RWPE2 (cell line): ENCODE measurements around the gene TCERG1L.

Experiments used
- ATAC-seq: fragments of 200-7000 bp; cut with Tn5 transposase; 3 replicates; pipeline ENCODE4 v1.9.1; 2021; ENCODE audit warnings: low read depth
- DNase-seq: peaks from one replicate; pipeline ENCODE4 v3.0.0-alpha.2; 2020; ENCODE audit warnings: low spot score
- H3K27ac ChIP-seq: fragments of 450-650 bp; 2 replicates; pipeline ENCODE4 v1.5.1; 2017; ENCODE audit warnings: mild to moderate bottlenecking; ENCODE audit not compliant: poor library complexity, severe bottlenecking
- H3K27me3 ChIP-seq: fragments of 250-450 bp; sonication (Bioruptor Pico); 2 replicates; pipeline ENCODE4 v1.5.1; 2021; ENCODE audit warnings: mild to moderate bottlenecking, moderate library complexity; ENCODE audit not compliant: insufficient read depth, poor library complexity, severe bottlenecking
- H3K36me3 ChIP-seq: fragments of 250-450 bp; sonication (Bioruptor Pico); 2 replicates; pipeline ENCODE4 v1.5.1; 2020; ENCODE audit warnings: low read depth, mild to moderate bottlenecking, moderate library complexity
- H3K4me1 ChIP-seq: fragments of 250-450 bp; sonication (Bioruptor Pico); 2 replicates; pipeline ENCODE4 v1.5.1; 2021; ENCODE audit warnings: mild to moderate bottlenecking, moderate library complexity; ENCODE audit not compliant: insufficient read depth, poor library complexity, severe bottlenecking
- H3K4me3 ChIP-seq: fragments of 250-450 bp; sonication (Bioruptor Pico); 2 replicates; pipeline ENCODE4 v1.5.1; 2021; ENCODE audit warnings: mild to moderate bottlenecking, moderate library complexity; ENCODE audit not compliant: severe bottlenecking
- H3K9me3 ChIP-seq: fragments of 250-450 bp; sonication (Bioruptor Pico); 2 replicates; pipeline ENCODE4 v1.5.1; 2021; ENCODE audit warnings: mild to moderate bottlenecking, moderate library complexity; ENCODE audit not compliant: severe bottlenecking
- TF ChIP-seq, protein P1 (sequence below): fragments of 450-650 bp; IDR thresholded peaks from one replicate; pipeline ENCODE4 v1.5.1; 2017; ENCODE audit warnings: mild to moderate bottlenecking, moderate library complexity; ENCODE audit not compliant: poor library complexity, severe bottlenecking

The TCERG1L gene

DNA sequence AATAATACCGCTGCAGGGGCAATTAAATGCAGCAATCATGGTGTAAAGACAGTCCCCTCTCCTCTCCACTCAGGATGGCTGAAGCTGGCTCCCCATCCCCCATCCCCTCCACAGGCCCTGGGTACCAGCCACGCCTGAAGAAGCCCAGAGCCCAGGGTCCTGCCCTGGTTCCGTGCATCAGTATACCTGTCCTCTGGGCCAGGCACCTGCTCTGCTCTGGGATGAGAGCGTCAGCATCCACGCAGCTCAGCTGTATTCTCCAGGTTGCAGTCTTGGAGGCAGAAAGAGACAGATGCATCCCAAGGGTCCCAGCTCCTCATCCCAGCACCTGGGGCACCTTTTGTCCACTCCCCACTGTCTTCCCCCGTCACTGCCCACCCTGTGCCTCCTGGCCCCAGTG lies 233.8 kb downstream of the TCERG1L start:
- DNase-seq (no peak), ATAC-seq (no peak)
- TF ChIP-seq, protein P1, sequence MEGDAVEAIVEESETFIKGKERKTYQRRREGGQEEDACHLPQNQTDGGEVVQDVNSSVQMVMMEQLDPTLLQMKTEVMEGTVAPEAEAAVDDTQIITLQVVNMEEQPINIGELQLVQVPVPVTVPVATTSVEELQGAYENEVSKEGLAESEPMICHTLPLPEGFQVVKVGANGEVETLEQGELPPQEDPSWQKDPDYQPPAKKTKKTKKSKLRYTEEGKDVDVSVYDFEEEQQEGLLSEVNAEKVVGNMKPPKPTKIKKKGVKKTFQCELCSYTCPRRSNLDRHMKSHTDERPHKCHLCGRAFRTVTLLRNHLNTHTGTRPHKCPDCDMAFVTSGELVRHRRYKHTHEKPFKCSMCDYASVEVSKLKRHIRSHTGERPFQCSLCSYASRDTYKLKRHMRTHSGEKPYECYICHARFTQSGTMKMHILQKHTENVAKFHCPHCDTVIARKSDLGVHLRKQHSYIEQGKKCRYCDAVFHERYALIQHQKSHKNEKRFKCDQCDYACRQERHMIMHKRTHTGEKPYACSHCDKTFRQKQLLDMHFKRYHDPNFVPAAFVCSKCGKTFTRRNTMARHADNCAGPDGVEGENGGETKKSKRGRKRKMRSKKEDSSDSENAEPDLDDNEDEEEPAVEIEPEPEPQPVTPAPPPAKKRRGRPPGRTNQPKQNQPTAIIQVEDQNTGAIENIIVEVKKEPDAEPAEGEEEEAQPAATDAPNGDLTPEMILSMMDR: no peak
- Histone ChIP-seq H3K4me3 (no peak overlapping the region), H3K9me3 (no peaks in the 10 kb centered on the region), H3K27me3 (no peaks in the 10 kb centered on the region), H3K27ac (no peak overlapping the region), H3K36me3 (no peaks in the 10 kb centered on the region), H3K4me1 (no peaks in the 10 kb centered on the region)

DNA sequence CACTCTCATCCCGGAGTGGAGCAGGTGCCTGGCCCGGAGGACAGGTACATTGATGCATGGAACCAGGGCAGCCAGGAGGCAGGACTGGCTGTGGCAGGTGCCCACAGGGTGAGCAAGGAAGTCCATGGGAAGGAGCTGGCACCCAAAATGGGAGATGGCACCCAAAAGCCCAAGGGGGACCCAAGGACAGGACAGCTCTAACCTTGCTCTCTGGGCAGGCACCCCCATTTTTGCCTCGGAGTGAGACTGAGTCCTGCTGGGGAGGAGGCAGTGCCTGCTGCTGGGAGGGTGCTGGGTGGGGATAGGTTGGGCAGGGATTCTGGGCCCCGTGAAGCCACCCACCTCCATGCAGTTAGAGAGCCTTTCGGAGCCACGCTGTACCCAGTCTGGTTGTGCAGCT lies 234.5 kb downstream of the TCERG1L start:
- Histone ChIP-seq H3K36me3 (no peaks in the 10 kb centered on the region), H3K9me3 (no peaks in the 10 kb centered on the region), H3K4me1 (no peaks in the 10 kb centered on the region), H3K27ac (no peak overlapping the region), H3K27me3 (no peaks in the 10 kb centered on the region), H3K4me3 (no peak overlapping the region)
- ATAC-seq: no peak
- DNase-seq: no peak
- TF ChIP-seq, protein P1: no peak

DNA sequence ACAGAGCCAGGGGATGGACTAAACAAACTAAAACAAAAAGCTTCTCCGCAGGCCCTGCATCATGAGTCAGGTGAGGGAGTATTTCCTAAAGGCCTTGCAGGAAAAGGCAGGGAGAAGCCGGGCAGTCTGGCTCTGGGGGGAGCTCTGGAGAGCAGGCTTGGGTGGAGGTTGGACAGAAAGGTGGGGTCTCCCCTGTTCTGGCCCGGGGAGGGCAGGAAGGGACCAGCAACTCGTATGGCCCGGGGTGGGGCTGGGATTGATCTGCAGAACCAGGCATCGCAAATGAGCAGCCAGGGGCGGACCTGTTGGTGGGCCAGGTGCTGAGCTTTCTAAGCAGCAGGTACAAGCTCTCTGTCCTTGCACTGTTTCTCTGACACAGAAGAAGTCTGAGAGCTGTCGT lies 235.2 kb downstream of the TCERG1L start:
- DNase-seq (no peak), ATAC-seq (no peak)
- Histone ChIP-seq H3K9me3 (no peaks in the 10 kb centered on the region), H3K27me3 (no peaks in the 10 kb centered on the region), H3K4me1 (no peaks in the 10 kb centered on the region), H3K36me3 (no peaks in the 10 kb centered on the region), H3K4me3 (no peak overlapping the region), H3K27ac (no peak overlapping the region)
- TF ChIP-seq, protein P1: no peak

DNA sequence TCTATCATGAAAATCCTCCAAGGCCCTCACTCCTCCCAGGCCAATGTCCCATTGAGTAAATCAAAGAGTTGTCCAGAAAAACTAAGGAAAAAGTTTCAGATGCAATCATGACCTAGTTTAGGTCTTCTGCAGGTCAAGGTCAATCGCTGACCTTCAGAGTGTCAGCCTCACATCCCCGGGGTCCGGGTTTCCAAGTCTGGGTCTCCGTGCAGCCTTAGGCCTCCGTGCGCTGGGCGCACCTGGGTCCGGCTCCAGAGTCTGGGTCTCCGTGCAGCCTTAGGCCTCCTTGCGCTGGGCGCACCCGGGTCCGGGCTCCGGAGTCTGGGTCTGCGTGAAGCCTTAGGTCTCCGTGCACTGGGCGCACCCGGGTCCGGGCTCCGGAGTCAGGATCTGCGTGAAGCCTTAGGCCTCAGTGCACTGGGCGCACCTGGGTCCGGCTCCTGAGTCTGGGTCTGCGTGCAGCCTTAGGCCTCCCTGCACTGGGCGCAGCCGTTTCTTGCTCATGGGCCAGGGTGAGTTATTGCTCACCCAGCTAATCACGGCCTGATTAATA lies 236.2 kb downstream of the TCERG1L start:
- no peaks in the 10 kb centered on the region for H3K27me3 ChIP-seq
- no peak overlapping the region for H3K27ac ChIP-seq
- H3K4me1 ChIP-seq: no peaks in the 10 kb centered on the region
- H3K9me3 ChIP-seq: no peaks in the 10 kb centered on the region
- TF ChIP-seq, protein P1: no peak
- no peak for DNase-seq
- H3K36me3 ChIP-seq: no peaks in the 10 kb centered on the region
- no peak for ATAC-seq
- H3K4me3 ChIP-seq: no peak overlapping the region

DNA sequence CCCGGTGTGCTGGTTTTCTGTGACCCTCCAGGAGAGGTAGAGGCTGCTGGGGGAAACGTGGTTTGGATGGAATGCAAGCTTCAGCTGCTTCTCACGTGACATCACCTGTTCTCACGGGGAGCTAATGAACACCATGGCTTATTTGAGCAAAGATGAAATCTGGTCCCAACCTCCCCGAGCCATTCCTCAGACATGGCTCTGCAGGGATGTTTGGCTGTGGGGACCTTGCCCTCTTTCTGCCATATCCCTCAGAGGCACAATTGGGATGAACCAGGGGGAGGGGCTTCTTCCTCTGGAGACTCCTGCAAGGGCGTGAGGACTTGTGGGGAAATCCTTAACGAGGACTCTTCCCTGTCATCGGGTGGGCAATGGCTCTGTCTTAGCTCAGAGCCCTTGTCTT lies 236.8 kb downstream of the TCERG1L start:
- H3K4me1 ChIP-seq: no peaks in the 10 kb centered on the region
- no peak overlapping the region for H3K4me3 ChIP-seq
- H3K9me3 ChIP-seq: no peaks in the 10 kb centered on the region
- H3K27me3 ChIP-seq: no peaks in the 10 kb centered on the region
- ATAC-seq (no peak), DNase-seq (no peak)
- H3K27ac ChIP-seq: no peak overlapping the region
- H3K36me3 ChIP-seq: no peaks in the 10 kb centered on the region
- TF ChIP-seq, protein P1: no peak
